Gastrocnemius medialis (tissue), 4 donors: ENCODE measurements around the gene CASZ1. TPM values are rescaled to one million over a fixed set of nuclear protein-coding genes. Genes with fewer than 3 reads are reported as not detected.

Experiments used
- ATAC-seq, 2 donors: fragments of 150-250 bp; one replicate each; pipeline ENCODE4 v1.9.1; 2016
- DNase-seq, 2 donors: peaks; one replicate each; pipeline ENCODE4 v3.0.0-alpha.2; 2019
- H3K27ac ChIP-seq, 4 donors: fragments of 200-600 bp; sonication (generic); 1 replicate in 1 of 4; 2 replicates in 3 of 4; pipeline ENCODE4 v1.5.1; 2016 to 2018; ENCODE audit warnings: mild to moderate bottlenecking in 2 of 4, moderate library complexity in 1 of 4
- H3K27me3 ChIP-seq, 3 donors: fragments of 200-600 bp; sonication (generic) in 2 of 3; 1 replicate in 1 of 3; 2 replicates in 2 of 3; pipeline versions ENCODE4 v1.5.1 to v1.6.0; 2016 to 2019; ENCODE audit warnings: mild to moderate bottlenecking in 1 of 3, moderate library complexity in 1 of 3
- H3K36me3 ChIP-seq, 2 donors: fragments of 200-600 bp; sonication (generic) in 1 of 2; one replicate each; pipeline ENCODE4 v1.5.1; 2017 to 2018
- H3K4me1 ChIP-seq, 2 donors: fragments of 200-600 bp; sonication (generic) in 1 of 2; one replicate each; pipeline ENCODE4 v1.5.1; 2016 to 2017; ENCODE audit warnings: mild to moderate bottlenecking in 2 of 2
- H3K4me3 ChIP-seq, 4 donors: fragments of 200-600 bp; sonication (generic) in 3 of 4; 1 replicate in 1 of 4; 2 replicates in 3 of 4; pipeline ENCODE4 v1.5.1; 2016 to 2019; ENCODE audit warnings: mild to moderate bottlenecking in 2 of 4
- H3K9me3 ChIP-seq, 3 donors: fragments of 200-600 bp; sonication (generic) in 2 of 3; 1 replicate in 1 of 3; 2 replicates in 2 of 3; pipeline ENCODE4 v1.5.1; 2016 to 2019
- CTCF ChIP-seq, 5 experiments: fragments of 450-650 bp in 3 of 5; fragments of 200-600 bp in 2 of 5; sonication (generic) in 2 of 5; IDR thresholded peaks in 4 of 5; conservative IDR thresholded peaks in 1 of 5; 1 replicate in 4 of 5; 2 replicates in 1 of 5; pipeline ENCODE4 v1.5.1; 2016 to 2019; ENCODE audit warnings: antibody characterized with exemption in 5 of 5, mild to moderate bottlenecking in 3 of 5, moderate library complexity in 3 of 5
- POLR2A ChIP-seq, 2 donors: fragments of 450-650 bp; IDR thresholded peaks; one replicate each; pipeline ENCODE4 v1.6.1; 2017; ENCODE audit warnings: antibody characterized with exemption in 2 of 2, mild to moderate bottlenecking in 2 of 2, moderate library complexity in 2 of 2
- in situ Hi-C, 4 donors: fragments of 200-750 bp; cut with MboI; loops; one replicate each; pipeline versions ENCODE4 v1.15.0 to v1.8.0; 2017; ENCODE audit warnings: low sequenced_read_pairs in 4 of 4
- intact Hi-C: fragments of 100-400 bp; cut with DNase I; formaldehyde crosslinking; loops from one replicate; pipeline ENCODE4 v1.15.1; 2023; ENCODE audit warnings: low total_unique reads
- total RNA-seq, 4 donors: library from RNA; depleted of rRNA; stranded (reverse); fragments of >200 nt; gene quantifications; one replicate each; pipeline versions ENCODE4 v1.1.0 to v1.2.3, GENCODE V29; 2016

Gene CASZ1
- total RNA-seq, 4 donors from 2014 or later = 19.1 to 121 (median 80.6) TPM

DNA sequence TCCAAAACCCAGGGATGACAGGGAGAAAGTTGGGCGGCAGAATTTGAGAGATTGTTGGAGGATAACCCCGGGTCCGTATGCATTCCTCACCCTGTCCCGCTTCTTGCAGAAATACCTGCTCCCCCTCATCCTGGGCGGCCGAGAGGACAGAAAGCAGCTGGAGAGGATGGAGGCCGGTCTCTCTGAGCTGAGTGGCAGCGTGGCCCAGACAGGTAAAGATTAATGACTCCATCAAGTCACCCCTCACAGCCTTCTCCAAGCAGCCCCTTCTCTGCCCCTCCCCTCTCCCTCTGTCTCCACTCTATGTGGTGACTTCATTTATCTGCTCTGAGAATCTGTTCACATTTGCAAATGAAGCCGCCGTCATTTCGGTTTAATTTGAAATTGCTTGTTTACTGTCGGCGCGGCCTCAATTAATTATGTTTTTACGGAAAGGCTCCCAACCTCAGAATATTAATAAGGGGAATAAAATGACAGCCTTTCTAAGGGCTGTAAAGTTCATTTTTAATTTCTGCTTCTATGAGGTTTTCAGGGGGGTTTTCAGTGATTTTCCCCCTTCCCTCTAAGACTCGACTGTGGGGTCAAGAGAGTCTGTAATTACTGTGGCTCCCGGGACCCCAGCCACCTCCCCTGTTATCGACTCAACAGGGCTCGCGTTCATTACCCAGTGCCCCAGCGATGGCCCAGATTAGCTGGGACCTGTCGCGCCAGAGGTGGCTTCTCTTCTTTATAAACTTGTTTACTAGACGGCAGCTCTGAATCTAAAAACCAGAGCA lies 173.3 kb downstream of the CASZ1 start:
- TF ChIP-seq POLR2A (IDR thresholded peaks at IDR 0.05) (no peak), CTCF (IDR thresholded peaks at IDR 0.05 in 4 of 5, conservative IDR thresholded peaks at IDR 0.05 in 1 of 5) (no peak)
- Histone ChIP-seq H3K27ac (no peak overlapping the region), H3K4me3 (no peak overlapping the region), H3K27me3 (no peaks in the 10 kb centered on the region), H3K4me1 (peaks cover 0 to 4% of the 10 kb centered on the region in 2 donors), H3K36me3 (peaks cover 0 to 22% of the 10 kb centered on the region in 2 donors), H3K9me3 (no peaks in the 10 kb centered on the region)
- in situ Hi-C loops (no loop called here), intact Hi-C loops (no loop called here)
- DNase-seq (no peak), ATAC-seq (no peak)

DNA sequence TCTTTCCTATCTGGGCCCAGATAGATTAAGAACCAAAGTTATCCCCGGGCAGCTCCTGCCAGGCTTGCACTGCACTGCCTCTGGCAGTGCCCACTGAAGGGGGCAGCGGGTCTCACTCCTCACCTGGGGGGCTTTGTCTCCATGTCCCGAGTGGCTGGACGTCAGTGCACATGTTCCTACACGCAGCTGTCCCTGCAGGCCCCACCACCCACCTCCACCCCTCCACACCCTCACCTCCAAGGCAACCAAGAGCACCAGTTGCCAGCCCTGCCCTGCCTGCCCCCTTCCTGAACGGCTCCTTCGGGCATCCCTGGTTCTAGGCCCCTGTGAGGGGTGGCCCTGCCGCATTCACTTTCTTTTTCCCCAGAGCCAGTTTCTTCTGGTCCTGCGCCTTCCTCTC lies 174.5 kb downstream of the CASZ1 start:
- in situ Hi-C loops (no loop called here), intact Hi-C loops (no loop called here)
- H3K4me3 ChIP-seq = no peak overlapping the region
- no peak for TF ChIP-seq POLR2A (IDR thresholded peaks at IDR 0.05)
- no peak for TF ChIP-seq CTCF (IDR thresholded peaks at IDR 0.05 in 4 of 5, conservative IDR thresholded peaks at IDR 0.05 in 1 of 5)
- peaks cover 0 to 4% of the 10 kb centered on the region in 2 donors for H3K4me1 ChIP-seq
- H3K27ac ChIP-seq = no peak overlapping the region
- ATAC-seq (no peak), DNase-seq (no peak)
- peaks cover 0 to 22% of the 10 kb centered on the region in 2 donors for H3K36me3 ChIP-seq
- no peaks in the 10 kb centered on the region for H3K27me3 ChIP-seq
- H3K9me3 ChIP-seq = no peaks in the 10 kb centered on the region

DNA sequence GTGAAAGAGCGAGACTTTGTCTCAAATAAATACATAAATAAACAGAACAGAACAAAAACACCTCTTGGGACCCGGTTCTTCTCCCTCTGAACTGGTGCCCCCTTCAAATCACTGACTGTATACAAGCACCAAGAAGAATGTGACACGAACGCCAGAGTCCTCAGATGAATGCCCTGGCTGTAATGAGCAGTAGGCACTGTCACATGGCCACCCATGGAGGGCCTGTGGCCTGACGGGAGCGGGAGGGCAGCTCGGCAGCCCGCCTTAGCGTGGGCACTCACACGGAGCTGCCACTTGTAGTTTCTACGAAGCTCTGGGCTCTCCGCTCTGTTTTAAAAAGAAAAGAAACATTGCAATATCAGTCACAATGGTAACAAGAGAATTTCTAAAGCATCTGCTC lies 175.7 kb downstream of the CASZ1 start:
- intact Hi-C loops (no loop called here), in situ Hi-C loops (no loop called here)
- DNase-seq (no peak), ATAC-seq (no peak)
- no peaks in the 10 kb centered on the region for H3K9me3 ChIP-seq
- H3K4me1 ChIP-seq = no peaks in the 10 kb centered on the region
- TF ChIP-seq CTCF (IDR thresholded peaks at IDR 0.05 in 4 of 5, conservative IDR thresholded peaks at IDR 0.05 in 1 of 5) (no peak), POLR2A (IDR thresholded peaks at IDR 0.05) (no peak)
- no peaks in the 10 kb centered on the region for H3K27me3 ChIP-seq
- no peak overlapping the region for H3K27ac ChIP-seq
- H3K36me3 ChIP-seq = peaks cover 0 to 22% of the 10 kb centered on the region in 2 donors
- no peak overlapping the region for H3K4me3 ChIP-seq

GRCh38 chr1:10617931-10618885 lies 178.2 kb downstream of the CASZ1 start:
- intact Hi-C loops (no loop called here), in situ Hi-C loops (no loop called here)
- TF ChIP-seq CTCF (IDR thresholded peaks at IDR 0.05 in 4 of 5, conservative IDR thresholded peaks at IDR 0.05 in 1 of 5) (no peak), POLR2A (IDR thresholded peaks at IDR 0.05) (no peak)
- H3K27me3 ChIP-seq = no peaks in the 10 kb centered on the region
- peaks cover 0 to 4% of the 10 kb centered on the region in 2 donors for H3K36me3 ChIP-seq
- DNase-seq (no peak), ATAC-seq (no peak)
- no peak overlapping the region for H3K27ac ChIP-seq
- no peaks in the 10 kb centered on the region for H3K9me3 ChIP-seq
- no peaks in the 10 kb centered on the region for H3K4me1 ChIP-seq
- no peak overlapping the region for H3K4me3 ChIP-seq
